ENCODE data around the gene PCSK4.
"Not testable (repeated sequence)": the region's sequence is repeated elsewhere in the genome, so short reads cannot be mapped to it uniquely, and the experiment has no call there.

Gene PCSK4

DNA sequence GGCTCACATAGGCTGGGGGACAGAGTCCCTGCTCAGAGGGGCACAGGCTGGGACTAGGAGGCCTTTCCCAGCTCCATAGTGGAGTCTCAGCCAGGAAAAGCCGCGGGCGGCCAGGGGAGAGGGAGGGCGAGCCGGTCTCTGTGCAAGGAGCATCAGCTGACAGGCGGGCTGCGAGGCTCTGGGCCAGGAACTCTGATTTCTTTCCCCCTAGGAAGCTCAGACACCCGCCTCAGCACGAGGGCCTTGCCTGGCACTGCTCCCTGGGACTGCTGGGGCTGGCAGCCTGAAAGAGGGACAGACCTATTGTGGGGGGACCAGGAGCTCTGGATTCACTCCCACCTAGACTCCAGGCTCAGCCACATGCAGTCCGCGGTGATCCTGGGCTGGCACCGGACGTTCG lies 31.5 kb upstream of the PCSK4 start:
- no peak for DNase-seq

DNA sequence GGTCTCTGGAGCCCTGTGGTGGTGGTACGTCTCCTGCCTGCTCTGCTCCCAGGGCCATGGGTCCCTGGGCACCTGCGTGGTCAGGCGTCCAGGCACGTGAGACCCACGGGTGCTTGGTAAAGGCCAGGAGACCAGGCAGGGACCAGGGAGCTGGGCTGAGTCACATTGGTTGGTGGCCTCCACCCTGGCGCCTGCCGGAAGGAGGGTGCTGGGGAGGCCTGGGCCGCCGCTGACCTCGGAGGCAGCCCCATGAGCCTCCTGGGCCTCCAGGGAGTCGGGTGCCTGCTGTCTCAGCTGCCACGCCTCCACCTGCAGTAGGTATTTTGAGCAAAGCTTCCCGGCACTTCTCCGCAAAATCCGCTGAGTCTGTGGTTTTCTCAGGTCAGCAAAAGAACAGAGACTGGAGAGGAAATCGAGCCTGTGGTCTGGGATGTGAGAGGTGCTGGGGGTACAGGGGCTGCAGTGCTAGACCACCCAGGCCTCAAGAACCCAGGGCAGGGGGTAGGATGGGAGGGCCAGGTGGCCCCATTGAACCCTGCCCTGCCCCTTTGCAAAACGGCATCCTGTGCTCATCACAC lies 30.1 kb upstream of the PCSK4 start:
- DNase-seq, result no peak

DNA sequence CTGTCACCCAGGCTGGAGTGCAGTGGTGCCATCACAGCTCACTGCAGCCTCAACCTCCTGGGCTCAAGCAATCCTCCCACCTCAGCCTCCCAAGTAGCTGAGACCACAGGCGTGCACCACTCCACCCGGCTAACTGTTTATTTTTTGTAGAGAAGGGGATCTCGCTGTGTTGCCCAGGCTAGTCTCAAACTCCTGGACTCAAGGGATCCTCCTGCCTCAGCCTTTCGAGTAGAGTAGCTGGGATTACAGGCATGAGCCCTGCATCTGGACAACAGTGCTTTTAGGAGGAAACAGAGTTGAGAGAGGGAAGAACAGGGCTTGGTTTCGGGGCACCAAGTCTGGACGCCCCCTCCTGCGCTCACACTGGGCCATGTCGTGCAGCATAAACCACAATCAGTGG lies 29.7 kb upstream of the PCSK4 start:
- DNase-seq, result not testable (repeated sequence)

DNA sequence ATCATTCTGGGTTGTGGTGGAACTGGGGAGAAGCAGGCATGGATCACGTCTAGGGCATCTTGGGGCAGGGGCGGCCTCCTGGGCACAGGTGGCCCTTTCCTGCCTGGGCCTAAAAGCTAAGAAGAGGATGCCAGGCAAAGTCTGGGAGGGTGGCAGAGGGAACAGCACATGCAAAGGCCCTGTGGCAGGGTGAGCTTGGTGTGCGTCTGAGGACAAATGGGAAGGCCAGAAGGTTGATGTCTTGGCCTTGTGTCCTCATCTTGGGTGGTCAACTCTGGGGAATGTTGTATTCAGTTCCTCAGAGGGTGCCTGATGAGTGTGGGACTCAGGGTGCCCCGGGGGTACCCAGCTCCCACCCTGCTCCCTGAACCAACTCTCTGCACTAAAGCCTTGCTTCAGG lies 28.3 kb upstream of the PCSK4 start:
- no peak for DNase-seq

DNA sequence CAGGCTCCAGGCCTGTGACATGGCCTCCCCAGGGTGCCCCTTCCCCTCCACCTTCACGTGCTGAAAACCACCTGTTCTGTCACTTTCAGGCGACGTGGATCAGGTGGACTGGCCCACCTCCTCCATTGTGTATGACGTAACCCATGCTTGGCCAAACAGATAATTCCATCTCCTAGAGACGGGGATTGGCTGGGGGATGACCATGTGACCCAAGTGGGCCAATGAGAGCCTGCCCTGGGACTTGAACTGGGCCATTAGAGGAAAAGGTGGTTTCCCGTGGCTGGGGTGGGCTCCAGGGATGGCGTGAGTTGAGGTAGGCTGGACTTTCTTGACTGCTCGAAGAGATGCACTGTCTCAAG lies 26.2 kb upstream of the PCSK4 start:
- DNase-seq, result no peak

DNA sequence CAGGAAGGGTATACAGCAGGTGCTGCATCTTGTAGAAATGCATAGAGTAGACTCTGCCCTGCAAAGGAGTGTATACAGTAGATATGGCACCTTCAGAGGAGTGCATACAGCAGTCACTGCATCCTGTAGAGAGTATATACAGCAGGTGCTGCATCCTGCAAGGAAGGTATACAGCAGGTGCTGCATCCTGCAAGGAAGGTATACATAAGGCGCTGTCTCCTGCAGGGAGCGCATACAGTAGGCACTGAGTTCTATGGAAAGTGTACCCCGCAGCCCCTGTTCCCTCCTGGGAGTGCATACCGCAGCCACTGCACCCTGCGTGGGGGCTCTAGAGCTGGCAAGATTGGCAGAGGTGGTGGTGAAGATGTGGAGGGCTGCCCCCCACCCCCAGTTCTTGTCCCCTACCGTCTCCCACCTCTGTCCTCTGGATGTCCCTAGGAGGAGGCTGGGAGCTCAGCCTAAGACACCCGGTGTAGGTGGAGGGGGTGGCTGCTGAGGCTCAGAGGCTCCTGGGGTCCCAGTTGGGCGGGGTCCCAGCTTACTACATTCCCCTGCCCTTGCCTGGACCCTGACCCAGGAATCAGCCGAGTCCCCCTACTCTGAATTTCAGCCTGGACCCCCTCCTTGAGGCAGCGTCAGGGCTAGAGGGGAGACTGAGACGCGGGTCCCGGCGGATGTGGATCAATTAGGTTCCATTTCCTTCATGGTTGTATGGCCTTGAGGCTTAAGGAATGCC lies 25.0 kb upstream of the PCSK4 start:
- DNase-seq, result no peak

DNA sequence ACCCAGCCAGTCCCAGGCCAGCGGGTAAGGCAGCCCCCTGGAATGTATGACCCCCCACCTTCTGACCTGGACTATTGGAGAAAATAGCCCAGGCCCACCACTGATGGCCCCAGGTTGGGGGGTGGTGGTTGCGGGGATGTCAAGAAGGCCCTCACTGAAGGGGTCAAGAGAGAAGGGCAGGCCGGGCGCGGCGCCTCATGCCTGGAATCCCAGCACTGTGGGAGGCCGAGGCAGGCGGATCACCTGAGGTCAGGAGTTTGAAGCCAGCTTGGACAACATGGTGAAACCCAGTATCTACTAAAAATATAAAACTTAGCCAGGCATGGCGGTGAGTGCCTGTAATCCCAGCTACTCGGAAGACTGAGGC lies 24.1 kb upstream of the PCSK4 start:
- DNase-seq, result no peak

DNA sequence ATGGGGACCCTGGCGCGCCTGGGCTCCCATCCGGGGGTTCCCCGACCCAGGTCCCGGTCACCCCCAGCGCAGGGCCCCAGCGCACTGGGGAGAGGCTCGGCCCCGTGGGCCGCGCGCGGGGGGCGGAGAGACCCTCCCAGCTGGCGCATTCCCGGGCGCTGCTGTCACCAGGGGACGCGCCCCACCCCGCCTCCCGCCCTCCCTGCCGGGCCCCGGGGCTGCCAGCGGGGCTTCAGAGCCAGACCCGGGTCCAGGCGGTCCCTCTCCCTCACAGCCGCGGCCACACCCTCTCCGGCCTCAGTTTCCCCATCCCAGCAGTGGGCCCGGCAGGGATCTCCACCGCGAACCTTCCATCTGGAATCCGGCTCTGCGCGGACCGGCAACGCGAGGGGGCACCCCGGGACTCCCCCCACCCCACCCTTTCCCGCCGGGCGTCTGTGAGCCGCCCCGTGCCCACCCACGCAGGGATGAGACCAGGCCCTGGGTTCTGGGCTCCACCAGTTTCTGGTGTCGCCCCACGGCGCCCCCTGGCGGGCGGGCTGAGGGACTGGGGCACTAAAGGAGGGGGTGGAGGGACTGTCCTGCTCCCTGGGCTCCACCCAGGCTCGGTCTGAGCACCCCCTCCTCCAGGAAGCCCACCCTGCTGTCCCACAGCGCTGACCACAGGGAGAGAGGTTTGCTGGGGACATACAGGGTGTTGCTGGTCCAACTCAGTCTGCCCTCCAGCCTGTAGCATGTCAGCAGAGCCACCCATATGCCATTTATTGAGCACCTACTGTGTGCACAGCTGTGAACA lies 23.5 kb upstream of the PCSK4 start:
- DNase-seq, result peak; percentile 79

DNA sequence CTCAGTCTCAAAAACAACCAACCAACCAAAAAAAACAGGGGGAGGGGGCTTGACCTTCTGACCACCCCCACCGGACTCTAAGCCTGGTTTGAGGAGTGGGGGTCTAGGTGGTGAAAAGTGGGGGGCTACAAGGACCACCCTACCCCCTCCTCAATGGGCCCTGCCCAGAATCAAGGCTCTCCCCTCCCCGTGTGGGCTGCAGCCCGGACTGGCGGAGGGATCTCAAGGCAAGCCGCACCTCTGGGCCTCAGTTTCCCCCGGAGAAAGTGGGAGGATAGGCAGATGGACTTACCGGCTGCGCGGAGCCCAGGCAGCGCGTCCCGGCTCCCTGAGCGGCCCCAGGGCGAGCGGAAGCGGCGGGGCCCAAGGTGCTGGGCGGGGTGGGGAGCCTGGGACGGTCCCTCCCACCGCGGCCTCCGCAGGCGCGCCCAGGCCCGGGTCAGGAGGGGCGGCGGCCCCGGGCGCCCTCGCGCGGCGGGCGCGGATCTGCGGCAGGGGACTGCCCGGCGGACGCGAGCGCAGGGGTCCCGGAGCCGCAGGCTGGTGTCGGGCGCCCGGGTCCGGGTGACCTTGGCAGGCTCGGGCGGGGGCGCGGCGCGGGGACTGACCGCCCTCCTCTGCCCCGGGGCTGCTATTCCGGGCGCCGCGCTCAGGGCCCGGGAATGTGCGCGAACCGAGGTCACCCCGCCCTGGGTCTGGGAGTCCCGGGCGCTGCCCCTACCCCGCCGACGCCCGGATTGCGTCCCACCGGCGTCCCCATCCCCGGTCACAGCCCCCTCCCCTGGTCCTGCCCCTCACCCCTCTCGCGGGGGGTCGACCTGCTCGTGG lies 22.7 kb upstream of the PCSK4 start, which contains the start of gene ADAMTSL5:
ADAMTSL5 (minus strand) TSS at position 349 of the 828 bp plus-strand sequence. CDS start 2,076 bp downstream, outside the sequence.
- DNase-seq, result peak; percentile 73

DNA sequence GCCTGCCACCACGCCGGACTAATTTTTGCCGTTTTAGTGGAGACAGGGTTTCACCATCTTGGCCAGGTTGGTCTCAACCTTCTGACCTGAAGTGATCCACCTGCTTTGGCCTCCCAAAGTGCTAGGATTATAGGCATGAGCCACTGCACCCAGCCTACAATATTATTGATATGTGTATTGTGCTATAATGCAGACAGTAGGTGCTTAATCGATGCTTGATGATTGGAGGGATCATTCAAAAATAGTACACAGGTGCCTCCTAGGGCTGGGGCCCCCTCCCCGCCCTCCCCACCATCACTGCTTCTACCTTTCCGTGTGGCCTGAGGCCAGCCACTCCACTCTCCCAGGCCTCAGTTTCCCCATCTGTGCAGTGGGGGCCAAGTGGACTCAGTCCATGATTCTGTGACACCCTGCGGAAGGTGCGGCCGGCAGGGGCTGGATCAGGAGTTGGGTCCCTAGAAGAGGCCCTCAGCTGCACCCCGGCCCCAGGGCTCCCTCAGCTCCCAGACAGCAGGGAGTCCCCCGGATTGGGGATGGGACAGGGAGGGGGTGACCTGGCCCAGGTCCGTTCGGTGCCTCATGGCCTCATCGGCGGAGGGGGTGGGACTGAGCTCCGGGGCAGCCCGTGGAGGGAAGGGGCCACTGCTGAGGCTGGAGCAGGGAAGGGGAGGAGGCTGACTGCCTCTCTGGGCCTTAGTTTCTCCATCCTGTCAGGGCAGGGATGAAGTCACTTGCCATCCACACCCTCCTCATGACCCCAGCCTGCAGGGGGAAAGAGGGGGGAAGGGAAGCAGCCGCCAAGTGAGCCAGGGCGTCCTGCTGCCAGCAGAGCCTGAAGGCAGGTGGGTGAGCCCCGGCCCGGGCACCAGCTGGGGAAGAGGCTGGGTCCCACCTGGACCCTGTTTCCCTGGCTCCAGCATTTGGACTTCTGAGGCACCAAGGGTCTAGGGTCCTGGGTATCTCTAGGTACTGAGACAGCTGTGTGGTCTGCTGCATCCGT lies 21.5 kb upstream of the PCSK4 start:
- DNase-seq, result no peak

DNA sequence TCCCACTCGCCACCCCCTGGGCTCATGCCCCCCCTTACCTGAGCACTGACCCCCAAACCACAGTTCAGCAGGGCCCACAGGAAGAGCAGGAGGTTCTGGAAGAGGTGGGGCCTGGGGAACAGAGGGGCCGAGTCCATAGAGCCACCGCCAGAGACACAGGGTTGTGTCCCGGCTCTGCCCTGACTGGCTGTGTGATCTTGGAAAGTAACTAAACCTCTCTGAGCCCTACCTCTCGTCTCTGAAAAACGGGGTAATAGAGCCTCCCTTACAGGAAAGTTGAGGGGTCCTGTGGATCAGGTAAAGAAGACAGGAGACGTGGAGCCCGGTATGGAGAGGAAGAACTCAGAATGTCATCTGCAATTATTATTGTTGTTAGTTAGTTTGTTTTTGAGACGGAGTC lies 20.7 kb upstream of the PCSK4 start:
- DNase-seq, result no peak

DNA sequence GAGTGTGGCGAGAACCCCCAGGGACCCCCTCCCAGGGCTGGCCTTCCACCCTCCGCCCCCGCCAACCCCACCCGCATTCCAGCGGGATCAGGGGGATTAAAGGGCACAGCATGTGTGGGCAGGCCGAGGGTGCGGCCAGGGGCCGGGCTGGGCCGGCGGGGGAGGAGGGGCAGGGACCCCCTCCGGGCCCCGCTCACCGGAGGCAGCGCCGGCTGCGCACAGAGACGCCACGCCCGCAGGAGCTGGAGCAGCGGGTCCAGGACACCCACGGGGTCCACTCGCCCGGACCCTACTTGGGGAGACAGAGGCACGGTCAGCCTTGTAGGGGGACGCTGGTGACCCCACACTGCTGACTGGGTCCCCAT lies 20.3 kb upstream of the PCSK4 start:
- DNase-seq, result no peak

DNA sequence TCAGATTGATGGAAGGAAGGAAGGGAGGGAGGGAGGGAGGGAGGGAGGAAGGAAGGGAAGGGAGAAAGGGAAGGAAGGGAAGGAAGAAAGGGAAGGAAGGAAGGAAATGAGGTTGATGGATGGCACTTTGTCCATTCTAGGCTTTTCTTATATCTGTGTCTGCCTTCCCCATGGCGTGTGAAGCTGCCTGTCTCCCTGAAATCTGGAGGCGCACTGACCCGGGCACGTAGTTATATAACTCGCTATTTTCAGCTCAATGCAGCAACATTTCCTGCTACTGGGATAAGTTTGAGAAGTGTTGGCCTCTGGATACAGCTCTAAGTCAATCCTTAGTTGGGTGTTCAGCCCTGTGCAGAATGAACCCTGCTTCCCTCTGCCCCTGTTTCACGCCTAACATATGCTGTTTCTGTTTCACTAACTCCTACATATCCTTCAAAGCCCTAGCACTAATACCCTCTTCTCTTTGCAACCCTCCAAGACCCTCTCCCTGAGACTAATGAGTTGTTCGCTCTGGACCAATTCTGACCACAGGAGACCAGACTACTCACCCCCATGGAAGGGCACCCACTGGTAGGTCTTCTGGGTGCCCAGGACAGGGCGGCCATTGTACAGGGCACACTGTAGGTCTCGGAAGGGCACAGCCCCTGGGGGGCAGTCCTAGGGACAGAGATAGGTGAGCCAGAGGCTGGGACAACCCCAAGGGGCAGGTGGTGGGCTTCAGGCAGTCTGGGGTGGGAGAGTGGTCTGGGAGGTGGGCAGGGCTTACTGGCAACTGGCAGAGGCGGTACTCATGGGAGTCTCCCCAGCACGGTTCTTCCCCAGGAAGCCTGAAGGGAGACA lies 19.7 kb upstream of the PCSK4 start:
- no peak for DNase-seq

DNA sequence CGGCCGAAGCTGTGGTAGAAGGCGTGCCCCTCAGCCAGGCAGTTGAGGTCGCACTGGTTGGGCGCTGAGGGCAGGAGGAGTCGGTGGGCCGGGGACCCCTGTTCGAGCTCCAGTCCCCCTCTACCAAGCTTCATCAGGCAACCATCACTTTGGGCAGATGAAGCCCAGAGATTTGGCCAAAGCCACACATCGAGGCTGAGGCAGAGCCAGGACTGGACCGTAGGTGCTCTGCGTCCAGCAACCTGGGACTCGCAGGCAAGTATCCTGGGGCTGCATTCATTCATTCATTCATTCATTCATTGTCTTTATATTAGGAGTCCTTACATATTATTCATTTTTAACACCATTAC lies 18.3 kb upstream of the PCSK4 start:
- no peak for DNase-seq

DNA sequence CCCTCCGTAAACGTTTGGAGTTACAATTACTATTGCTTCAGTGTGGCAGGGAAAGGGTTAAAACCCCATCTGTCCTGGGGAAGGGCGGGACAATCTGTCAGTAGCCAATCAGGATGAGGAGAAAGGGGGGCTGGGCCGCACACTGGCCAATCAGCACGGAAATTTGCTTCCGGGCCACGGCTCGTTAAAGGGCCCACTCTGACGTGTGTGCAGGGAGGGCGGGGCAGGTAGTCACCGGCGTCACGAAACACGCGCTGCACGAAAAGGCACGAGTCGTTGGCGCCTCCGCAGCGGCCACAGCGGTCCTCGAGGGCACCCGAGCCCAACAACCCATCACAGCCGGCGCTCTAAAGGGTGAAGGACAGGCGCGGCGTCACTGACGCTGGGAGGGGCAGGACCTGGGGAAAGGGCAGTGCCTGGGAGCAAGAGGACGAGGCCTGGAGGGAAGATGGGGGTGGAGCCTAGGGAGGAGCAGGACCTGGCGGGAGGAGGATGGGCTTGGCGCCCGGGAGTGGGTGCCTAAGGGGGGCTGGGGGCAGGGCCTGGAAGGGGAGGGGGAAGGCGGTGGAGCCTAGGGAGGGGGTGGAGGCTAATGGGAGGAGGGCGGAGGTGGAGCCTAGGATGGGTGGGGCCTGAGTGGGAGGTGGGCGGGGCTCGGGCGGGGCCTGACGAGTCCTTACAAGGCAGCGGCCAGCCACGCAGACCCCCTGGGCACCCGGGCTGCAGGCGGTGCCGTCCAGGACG lies 17.8 kb upstream of the PCSK4 start:
- DNase-seq, result peak; percentile 89

DNA sequence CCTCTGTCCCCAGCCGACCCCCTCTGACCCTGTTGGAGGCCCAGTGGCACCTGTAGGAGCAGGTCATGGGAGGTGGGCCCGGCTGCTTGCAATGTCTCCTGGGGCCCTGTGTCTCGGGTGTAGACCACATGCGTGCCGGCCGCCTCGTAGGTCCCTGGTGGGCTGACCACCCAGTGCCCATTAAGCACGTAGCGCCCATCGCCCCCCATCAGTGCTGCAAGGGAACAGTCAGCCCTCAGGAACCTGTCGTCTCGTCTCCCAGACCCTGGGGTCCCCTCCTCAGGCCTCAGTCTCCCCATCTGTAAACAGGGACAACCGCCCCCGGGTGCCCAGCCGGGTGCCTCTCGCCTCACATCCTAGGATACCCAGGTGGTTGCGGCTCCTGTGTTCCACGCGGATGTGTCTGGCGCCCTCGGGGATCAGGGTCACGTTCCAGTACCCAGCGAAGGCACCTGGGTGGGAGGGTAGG lies 17.1 kb upstream of the PCSK4 start:
- no peak for DNase-seq

DNA sequence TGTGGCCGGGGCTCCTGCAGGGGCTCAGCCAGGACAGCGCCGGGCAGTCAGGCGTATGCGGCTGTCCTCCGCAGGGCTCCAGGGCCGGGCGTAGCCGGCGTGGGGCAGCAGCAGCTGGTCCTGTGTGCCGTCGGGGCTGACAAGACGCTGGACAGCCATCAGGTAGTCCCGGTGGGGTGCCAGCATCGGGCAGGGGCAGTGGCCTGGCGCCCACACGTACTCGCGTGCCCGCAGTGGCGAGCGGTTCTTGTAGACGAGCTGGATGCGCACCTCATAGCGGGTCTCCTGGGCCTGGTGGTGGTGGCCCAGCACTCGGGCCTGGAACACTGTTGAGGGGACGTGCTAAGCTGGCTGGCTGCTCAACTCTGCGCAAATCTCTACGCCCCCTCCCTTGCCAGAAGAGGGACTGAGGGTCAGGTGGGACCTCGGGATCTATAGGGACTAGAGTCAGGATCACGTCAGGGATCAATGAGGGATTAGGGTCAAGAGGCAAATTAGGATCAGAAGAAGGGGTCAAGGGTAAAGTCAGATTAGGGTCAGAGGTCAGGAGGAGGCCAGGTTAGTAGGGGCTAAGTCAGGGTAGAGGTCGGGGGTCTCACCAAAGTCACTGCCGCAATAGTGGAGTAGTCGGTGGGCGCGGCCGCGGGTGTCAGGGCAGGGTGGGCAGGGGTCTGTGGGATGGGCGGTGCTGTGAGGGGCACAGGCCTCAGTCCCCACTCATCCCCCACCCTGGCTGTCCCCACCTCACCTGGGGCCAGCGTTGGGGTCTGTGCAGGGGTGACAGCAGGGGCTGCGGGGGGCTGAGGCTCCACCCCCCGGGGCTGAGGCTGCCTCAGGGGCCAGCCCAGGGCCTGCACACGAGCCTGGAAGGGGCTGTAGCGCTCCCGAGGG lies 16.1 kb upstream of the PCSK4 start:
- DNase-seq, result no peak

DNA sequence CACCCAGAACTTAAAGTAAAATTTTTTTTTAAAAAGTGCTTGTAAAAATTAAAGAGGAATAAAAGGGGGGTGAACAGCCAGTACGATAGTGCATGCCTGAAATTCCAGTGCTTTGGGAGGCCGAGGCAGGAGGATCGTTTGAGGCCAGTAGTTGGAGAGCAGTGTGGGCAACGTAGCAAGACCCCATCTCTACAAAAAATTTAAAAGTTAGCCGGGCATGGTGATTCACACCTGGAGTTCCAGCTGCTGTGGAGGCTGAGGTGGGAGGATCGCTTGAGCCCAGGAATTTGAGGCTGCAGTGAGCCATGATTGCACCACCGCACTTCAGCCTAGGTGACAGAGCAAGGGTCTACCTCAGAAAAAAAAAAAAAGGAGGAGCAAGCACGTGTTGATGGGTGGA lies 14.9 kb upstream of the PCSK4 start:
- no peak for DNase-seq
